GM12873 (cell line): ENCODE results near the gene IL36G.

Experiments
- CTCF ChIP-seq: IDR thresholded peaks from 2 replicates; pipeline ENCODE4 v1.5.1; 2012; ENCODE audit warnings: low read depth, mild to moderate bottlenecking, moderate library complexity, low read length, control low read depth; ENCODE audit not compliant: insufficient read depth; ENCODE audit errors: missing control alignments

The IL36G gene

GRCh38 chr2:112995346-112995920, 17.6 kb downstream of the IL36G start:
- no peak for TF ChIP-seq CTCF

- TF ChIP-seq CTCF = no peak
These were observed 18.8 kb downstream of the IL36G start for GRCh38 chr2:112996635-112997034.

GRCh38 chr2:112997151-112997550, 19.3 kb downstream of the IL36G start:
- no peak for TF ChIP-seq CTCF

- no peak for TF ChIP-seq CTCF
These were observed 22.6 kb downstream of the IL36G start for GRCh38 chr2:113000436-113000835.

- TF ChIP-seq CTCF = no peak
These were observed 24.9 kb downstream of the IL36G start for GRCh38 chr2:113002677-113003076.

GRCh38 chr2:113005030-113005509, 27.3 kb downstream of the IL36G start, which contains the start of gene IL36A:
Gene IL36A (plus strand): TSS chr2:113005459. CDS start chr2:113005872, 413 bp downstream.
- no peak for TF ChIP-seq CTCF

GRCh38 chr2:113007250-113007649, 29.4 kb downstream of the IL36G start:
- TF ChIP-seq CTCF = no peak

GRCh38 chr2:113009622-113010021, 31.8 kb downstream of the IL36G start:
- no peak for TF ChIP-seq CTCF
